ENCODE results near the gene NDST3. TPM values are rescaled to one million over a fixed set of nuclear protein-coding genes. Genes with fewer than 3 reads are reported as not detected.
A peak's percentile ranks its signal among the peaks of the same experiment; 100 is the strongest.

The NDST3 gene
- total RNA-seq, 1 experiment from 2014 or later = 0.70 TPM

DNA sequence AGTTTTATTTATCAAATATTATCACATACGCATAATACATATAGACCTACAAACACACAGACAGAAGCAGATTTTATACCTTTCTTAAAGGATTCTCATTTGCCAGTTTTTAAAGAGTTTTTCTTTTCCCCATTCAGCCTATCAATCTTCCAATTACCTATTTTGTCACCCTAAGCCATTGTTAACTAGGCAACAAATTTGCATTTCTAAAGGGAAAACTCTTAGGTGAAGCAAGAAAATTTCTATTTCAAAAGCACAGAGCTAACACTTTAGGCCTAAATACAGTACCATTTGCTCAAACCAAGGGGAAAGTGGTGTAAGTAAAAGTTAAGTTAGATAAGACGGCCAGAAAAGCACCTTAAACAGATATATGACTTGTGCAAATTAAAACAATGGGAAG is 156.6 kb downstream of the NDST3 start:
- no peak overlapping the region for H3K4me3 Mint-ChIP-seq
- H3K14ac ChIP-seq (ENCODE audit: insufficient read depth, low read length) = no peak overlapping the region

More for the DNA sequence above, 156.6 kb downstream of the NDST3 start:
- Histone ChIP-seq H4K20me1 (ENCODE audit: control insufficient read depth, insufficient read depth, insufficient read length) (no peaks in the 10 kb centered on the region), H3K27me3 (ENCODE audit: insufficient read depth, low read length) (no peaks in the 10 kb centered on the region), H3K56ac (ENCODE audit: insufficient read length, low read depth, low read length) (no peak overlapping the region), H4K91ac (ENCODE audit: insufficient read length, low read depth, low read length) (no peak overlapping the region), H3K4me1 (ENCODE audit: insufficient read depth, low read length) (no peaks in the 10 kb centered on the region; the same call in 1 of the 2 replicates), H2BK5ac (ENCODE audit: insufficient read length, low read length) (no peak overlapping the region), H2AFZ (ENCODE audit: low read length) (peak overlapping the region; percentile 73), H3K18ac (ENCODE audit: insufficient read length, low read depth, low read length) (no peak overlapping the region), H3K4me2 (ENCODE audit: insufficient read depth, insufficient read length, low read length) (no peak overlapping the region), H2BK20ac (ENCODE audit: low read depth, low read length, poor library complexity, severe bottlenecking) (no peak overlapping the region), H3K23me2 (ENCODE audit: insufficient read length, low read depth, low read length, poor library complexity, severe bottlenecking) (no peaks in the 10 kb centered on the region), H3K79me2 (ENCODE audit: insufficient read depth, low read length) (no peaks in the 10 kb centered on the region), H2AK5ac (ENCODE audit: insufficient read length, low read length) (no peak overlapping the region), H2BK12ac (ENCODE audit: insufficient read length, low read depth, low read length) (no peak overlapping the region), H3K79me1 (ENCODE audit: insufficient read depth, low read depth, low read length, poor library complexity, severe bottlenecking) (no peaks in the 10 kb centered on the region), H3K9me3 (ENCODE audit: control insufficient read depth, low read depth, low read length) (no peaks in the 10 kb centered on the region), H2BK120ac (ENCODE audit: low read depth, low read length, poor library complexity, severe bottlenecking) (no peak overlapping the region), H3K9ac (ENCODE audit: extremely low read depth, insufficient read length, low read length) (no peak overlapping the region), H2BK15ac (ENCODE audit: low read depth, low read length) (no peak overlapping the region), H3K23ac (ENCODE audit: insufficient read length, low read depth, low read length) (no peak overlapping the region), H3K4ac (ENCODE audit: low read depth, low read length) (no peak overlapping the region), H3T11ph (ENCODE audit: low read length) (no peak overlapping the region), H4K5ac (ENCODE audit: insufficient read length, low read depth, low read length) (no peak overlapping the region), H4K8ac (replicated peaks; ENCODE audit: insufficient read length, low read depth, low read length) (no peak overlapping the region), H3K27ac (ENCODE audit: insufficient read length, low read depth, low read length) (no peak overlapping the region)
- TF ChIP-seq, protein P1, sequence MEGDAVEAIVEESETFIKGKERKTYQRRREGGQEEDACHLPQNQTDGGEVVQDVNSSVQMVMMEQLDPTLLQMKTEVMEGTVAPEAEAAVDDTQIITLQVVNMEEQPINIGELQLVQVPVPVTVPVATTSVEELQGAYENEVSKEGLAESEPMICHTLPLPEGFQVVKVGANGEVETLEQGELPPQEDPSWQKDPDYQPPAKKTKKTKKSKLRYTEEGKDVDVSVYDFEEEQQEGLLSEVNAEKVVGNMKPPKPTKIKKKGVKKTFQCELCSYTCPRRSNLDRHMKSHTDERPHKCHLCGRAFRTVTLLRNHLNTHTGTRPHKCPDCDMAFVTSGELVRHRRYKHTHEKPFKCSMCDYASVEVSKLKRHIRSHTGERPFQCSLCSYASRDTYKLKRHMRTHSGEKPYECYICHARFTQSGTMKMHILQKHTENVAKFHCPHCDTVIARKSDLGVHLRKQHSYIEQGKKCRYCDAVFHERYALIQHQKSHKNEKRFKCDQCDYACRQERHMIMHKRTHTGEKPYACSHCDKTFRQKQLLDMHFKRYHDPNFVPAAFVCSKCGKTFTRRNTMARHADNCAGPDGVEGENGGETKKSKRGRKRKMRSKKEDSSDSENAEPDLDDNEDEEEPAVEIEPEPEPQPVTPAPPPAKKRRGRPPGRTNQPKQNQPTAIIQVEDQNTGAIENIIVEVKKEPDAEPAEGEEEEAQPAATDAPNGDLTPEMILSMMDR (conservative IDR thresholded peaks at IDR 0.05) = no peak
- H3K27ac Mint-ChIP-seq = peak overlapping the region; percentile 52 to 97 (median 61); a peak in 5 of 7 replicates
- 100% methylated on average over 1 of the region's 2 CpGs for WGBS (ENCODE audit: extremely low coverage, insufficient read length, low lambda C conversion rate)
- peaks cover 18 to 19% of the 10 kb centered on the region in 2 experiments for H3K4me1 Mint-ChIP-seq
- peaks cover 7 to 21% of the 10 kb centered on the region in 2 experiments; a peak in 4 of 5 replicates for H3K9me3 Mint-ChIP-seq
- peaks cover 4 to 24% (median 6%) of the 10 kb centered on the region in 3 experiments for H3K36me3 Mint-ChIP-seq (ENCODE audit: insufficient read depth in 1 of 3, low read depth in 3 of 3)
- no peaks in the 10 kb centered on the region; the same call in 1 of the 2 replicates for H3K27me3 Mint-ChIP-seq (ENCODE audit: low read depth)
- no peak for DNase-seq
